NCI-H2107 treated with DMSO at 0.1 percent for 48 hours (cell line): ENCODE results near the gene FRS3.
"Not testable (repeated sequence)": the region's sequence is repeated elsewhere in the genome, so short reads cannot be mapped to it uniquely, and the experiment has no call there.

ENCODE experiments used
- DNase-seq: peaks from one replicate; lab custom pipeline; 2025; ENCODE audit not compliant: unreplicated experiment; lab: John Stamatoyannopoulos, UW

Gene FRS3

DNA sequence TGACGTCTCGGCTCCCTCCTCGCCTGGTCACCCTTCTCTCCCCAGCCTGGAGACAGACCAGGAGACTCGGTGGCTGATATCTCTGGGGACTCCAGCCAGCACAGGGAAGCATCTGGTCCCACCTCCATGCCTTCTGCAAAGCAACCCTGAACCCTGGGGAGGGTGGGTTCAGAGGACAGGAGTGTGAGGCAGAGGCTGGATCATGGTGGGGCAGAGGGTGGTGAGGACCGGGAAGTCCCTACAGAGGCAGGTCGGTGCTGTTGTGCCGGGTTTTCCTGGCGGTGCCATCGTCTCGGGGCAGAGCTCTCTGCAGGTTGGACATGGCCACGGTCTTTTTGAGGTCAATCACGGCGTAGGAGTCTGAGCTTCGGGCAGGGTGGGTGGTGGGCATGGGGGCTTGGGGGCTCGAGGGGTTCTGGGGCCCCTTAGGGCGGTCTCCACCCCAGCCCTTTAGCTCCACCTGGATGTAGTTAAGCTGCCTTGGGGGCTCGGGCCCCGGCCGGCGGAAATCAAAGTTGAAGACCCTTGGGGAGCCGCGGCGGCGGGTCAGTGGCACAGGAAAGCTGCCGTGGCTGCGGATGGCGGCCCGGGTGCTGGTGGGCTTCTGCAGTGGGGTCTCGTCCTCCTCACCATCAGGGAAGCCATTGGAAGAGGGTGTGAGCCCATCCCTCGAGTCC lies 9.2 kb downstream of the FRS3 start:
- DNase-seq, result no peak

DNA sequence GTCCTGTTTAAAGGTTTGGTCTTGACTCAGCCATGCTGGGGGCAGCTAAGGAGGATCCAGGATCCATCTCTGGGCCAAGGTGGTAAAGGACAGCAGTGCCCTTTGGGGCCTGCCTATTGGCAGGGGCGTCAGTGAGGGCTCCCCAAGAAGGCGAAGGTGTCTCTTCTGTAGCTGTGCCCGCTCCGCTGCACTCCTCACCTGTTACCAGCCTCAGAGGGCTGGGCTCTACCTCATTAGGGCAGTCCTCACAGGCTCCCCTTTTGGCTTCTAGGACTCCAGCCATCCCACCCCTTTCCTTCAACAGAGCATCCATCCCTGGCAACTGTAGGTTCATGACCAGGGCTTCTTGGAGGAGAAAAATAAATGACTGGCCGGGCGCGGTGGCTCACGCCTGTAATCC lies 10.3 kb downstream of the FRS3 start:
- DNase-seq, result no peak

DNA sequence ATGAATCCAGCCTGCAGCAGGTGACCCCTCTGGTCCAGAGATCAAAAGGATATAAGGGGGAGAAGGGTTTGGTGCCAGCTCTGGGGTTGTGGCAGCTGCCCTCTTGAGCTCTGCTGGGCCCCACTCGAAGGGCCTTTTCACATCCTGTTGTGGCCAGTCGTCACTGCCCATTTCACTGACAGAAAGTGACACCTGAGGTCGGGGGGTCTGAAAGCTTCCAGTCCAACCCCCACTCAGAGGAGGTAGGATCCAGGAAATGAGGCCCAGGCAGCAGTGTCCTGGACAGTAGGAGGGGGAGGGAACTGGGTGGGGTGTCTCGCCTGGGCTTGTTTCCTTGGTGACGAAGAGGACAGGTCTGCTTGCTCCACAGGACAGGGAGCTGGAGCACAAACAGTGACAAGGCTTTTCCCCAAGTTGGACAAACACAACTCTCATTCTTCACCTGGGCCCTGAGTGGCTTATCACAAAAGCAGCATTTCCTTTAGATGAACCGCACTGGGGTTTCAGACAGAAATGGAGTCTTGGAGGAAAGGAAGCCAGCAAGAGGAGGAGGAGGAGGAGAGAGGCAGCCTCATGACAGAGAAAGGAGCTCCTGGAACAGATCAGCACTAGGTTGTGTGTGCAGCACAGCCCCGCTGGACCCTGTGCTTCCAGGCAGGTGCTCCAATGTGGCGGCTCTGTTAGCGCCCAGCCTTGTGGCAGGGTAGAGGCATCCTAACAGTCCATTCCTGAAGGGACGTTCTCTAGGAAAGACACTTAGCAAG lies 11.0 kb downstream of the FRS3 start:
- DNase-seq, result no peak

DNA sequence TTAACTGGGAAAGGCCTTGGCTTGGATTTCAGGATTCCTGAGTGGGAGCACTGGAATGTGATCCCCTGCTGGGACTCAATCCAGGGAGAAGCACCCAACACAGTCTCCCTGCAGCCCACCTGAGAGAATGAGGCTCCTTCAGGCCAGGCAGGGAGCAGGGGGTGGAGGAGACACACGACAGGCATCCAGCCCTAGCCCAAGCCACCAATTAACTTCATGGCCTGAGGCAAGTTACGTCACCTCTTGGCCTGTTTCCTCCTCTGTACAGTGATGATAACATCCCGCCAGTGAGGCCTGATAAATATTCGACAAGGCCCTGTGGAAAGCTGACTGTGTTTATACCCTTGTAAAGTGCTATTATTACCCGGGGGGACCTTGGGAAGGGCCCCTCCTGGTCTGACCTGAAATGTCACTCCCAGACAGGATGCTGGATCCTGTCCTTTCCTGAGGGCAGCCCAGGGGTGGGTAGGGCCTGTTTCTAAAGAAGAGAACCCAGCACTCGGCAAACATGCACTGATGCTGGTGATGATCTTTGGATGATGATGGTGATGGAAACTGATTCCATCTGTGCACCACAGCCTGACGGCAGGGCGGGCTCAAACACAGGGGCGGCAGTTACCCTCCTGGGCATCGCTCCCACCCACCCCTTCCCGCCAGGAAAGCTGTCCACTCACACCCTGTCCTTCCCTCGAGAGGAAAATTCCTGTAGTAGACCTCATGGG lies 12.4 kb downstream of the FRS3 start:
- DNase-seq, result no peak

DNA sequence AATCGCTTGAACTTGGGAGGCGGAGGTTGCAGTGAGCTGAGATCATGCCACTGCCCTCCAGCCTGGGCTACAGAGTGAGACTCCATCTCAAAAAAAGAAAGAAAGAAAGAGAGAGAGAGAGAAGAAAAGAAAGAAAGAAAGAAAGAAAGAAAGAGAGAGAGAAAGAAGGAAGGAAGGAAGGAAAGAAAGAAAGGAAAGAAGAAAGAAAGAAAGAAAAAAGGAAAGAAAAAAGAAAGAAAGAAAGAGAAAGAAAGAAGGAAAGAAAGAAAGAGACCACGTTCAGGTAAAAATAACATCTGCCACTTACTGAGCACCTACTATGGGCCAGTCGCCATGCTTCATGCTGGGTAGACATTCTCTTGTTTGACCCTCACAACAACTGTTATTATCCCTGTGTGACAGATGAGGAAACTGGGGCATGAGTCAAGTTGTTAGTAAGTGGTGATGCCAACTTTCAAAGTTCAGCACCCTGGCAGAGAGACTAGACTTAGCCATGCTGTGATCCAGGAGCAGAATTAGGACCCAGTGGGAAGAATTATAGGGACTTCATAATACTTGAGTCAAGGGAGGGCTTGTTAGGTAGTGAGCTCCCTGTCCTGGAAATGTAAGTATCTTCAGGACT lies 13.5 kb downstream of the FRS3 start:
- DNase-seq, result not testable (repeated sequence)

DNA sequence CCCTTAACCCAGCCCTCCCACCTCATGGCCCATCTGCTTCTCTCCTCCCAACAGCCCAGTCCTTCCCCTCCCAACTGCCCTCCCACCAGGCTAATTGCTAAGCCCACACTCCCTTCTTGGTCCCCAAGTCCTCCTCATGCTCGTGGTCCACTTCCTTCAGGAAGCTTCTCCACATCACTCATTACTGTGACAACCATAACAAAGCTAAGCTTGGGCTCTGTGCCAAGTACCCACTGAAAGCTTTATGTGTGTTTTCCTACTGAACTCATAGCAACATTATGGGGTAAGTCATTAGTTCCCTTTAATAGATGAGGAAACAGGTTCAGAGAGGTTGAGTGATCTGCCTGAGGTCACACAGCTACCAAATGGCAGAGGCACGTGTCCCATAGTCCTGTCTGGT lies 16.2 kb downstream of the FRS3 start:
- no peak for DNase-seq

DNA sequence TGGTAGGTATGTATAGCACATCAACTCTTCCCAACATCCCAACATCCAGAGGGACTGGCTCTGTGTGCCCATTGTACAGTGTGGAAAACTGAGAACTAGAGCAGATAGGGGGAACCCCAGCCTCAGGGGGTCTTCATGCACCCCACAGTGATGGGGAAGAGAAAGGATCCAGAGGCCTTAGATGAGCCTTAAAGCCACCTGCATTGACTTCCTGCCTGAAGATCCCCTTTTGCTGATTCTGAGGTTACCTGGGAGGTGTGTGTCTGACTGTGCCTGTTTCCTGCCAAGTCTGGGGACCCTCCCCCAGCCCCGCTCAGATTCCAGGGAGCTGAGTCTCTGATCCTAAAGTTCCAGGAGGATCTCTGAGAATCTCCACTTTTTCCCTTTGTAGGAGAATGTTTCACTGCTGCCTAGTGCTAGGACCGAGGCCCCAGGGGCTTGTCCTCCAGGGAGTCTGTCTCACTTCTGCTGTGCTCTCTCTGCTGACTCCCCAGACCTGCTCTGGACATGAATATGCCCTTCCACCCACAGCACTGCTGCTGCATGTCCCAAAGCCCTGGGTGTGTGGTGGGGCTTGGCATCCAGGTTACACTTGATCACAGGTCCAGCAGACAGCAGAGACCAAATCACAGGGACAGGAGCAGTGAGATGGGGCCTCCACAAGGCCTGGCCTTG lies 19.7 kb downstream of the FRS3 start:
- no peak for DNase-seq

DNA sequence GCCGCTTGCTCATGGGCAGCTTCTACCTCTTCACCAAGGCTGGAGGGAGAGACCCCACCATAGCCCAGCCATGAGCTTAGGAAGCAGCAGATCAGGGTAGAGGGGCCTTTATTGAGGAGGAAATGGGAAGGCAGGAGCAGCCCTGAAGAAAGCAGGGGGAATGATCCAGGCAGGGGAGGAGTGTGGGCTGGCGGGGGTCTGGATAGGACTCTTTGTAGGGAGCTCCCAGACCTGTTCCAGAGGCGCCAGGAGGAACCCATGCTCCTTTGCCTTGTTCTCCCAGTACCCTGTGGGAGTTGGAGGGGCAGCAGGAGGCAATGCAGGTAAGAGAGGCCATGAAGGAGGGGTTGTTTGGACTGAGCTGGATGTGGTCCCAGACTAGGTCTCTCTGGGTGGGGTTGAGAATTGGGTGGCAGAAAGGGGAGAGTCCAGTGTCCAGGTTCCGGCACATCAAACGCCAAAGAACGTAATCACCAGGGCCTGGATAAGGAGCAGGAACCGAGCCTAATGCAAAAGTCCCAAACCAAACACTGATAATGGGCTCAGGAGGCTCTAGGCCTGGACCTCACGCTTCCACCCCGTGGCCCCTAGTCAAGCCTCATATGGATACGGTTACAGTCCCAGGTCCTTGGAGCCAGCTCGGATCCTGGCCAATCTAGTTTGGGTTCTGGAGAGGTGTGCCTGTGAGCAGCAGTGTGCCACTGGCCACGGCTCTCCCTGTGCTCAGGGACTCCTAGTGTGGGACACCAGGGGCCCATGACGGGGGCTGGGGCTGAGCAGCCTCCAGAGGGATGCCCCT lies 20.4 kb downstream of the FRS3 start:
- no peak for DNase-seq

DNA sequence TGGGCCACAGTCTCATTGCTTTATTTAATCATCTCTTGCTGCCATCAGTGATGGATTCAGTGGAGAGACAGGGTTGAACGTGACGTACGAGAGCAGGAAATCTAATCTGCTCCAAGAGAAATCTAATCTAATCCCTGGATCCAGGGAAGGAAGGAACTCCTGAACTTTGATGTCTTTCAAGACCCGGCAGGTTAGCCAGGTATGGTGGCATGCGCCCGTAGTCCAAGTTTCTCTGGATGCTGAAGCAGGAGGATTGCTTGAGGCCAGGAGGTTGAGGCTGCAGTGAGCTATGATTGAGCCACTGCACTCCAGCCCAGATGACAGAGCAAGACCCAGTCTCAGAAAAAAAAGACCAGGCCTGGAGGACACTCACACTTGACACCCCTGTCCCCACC lies 21.1 kb downstream of the FRS3 start:
- DNase-seq, result no peak

DNA sequence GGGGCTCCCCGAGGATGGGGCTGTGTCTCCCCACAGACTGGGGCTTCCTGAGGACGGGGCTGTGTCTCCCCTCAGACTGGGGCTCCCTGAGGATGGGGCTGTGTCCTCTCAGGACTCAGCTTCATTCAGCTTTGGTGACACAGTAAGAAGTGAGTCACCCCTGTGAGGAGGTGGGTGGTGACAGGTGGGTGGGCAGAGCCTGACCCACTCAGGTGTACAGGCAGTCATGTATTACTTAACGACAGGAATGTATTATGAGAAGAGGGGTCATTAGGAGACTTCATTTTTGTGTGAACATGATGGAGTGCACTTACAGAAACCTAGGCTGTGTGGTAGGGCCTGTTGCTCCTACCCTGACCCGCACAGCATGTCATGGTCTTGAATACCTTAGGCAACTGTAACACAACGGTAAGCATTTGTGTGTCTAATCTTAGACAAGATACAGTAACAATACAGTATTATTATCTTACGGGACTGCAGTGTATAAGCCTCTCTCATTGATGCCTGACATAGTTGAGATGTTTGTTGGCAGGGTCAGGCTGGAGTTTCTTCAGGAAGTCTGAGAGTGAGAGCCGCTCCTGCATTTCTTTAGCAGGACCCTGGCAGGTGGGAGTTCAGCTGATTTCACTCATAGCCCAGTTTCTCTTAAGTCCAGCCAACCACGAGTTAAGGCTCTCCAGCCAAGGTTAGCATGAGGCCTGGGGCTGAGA lies 21.6 kb downstream of the FRS3 start:
- no peak for DNase-seq

DNA sequence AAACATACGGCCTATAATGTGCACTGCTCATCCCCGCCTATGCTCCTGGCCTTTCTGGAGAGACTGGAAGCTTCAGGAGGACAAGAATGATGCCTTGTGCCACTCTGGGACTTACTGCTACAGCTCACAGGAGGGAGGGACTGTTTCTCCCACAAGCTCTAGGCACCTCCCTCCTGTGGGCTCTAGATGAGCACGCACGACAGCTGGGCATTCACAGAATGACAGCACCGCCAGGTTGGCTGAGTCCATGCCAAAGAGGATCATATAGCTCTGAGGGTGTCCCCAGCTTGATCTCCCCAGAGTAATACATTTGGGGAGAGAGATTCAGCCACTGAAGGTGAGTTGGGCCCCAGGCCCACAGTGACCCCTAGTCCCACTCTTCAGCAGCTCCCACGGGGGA lies 22.4 kb downstream of the FRS3 start:
- no peak for DNase-seq

DNA sequence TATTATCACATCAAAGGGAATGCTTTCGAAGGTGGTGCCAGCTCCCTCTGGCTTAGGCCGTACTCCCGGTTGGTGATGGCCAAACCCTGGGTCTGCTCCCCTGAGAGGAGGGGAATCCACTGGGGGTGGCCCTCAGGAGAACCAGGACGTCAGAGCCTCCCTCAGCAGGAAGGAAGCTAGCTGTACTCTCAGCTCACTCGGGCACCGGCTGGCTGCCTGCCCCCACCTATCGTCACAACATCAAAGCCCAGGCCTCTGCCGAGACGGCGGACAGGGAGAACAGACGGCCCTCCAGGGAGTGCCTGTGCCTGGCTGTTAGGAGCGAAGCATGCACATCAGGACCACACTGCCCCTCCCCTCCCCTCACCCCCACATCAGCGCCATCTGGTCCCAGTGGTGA lies 23.3 kb downstream of the FRS3 start:
- DNase-seq, result no peak

DNA sequence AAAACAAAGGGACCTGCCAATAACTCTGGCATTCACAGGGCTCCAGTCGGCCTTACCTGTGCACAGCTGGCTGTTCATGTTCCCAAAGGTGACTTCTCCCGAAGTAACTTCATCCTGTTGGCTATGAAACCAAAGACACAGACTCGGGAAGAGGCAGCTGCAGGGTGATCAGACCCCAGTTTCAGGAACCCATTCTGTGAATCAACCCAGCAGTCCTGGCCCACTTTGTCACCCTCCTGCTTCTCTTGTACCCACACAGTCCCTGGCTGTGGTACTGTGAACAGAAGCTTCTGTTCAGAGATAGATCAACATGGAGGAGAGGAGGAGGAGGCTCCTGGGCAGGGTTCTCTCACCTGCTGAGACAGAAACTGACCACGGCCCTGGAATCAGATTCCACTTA lies 23.8 kb downstream of the FRS3 start:
- no peak for DNase-seq

DNA sequence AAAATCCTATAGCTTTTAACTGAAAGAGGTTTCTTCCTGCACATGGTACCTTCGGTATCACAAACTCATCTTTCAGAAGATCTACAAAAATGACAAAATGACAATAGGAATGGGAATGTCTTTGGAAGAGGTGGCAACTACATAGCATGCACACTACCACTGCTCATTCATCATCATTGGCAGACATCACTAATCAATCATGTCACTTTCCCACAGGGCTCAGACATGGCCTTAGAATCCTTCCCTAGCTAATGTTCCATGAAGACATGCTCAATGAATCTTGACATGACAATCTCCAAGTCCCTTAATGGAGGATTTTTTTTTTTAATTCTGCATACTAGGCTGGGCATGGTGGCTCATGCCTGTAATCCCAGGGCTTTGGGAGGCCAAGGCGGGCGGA lies 29.3 kb downstream of the FRS3 start:
- DNase-seq, result no peak

DNA sequence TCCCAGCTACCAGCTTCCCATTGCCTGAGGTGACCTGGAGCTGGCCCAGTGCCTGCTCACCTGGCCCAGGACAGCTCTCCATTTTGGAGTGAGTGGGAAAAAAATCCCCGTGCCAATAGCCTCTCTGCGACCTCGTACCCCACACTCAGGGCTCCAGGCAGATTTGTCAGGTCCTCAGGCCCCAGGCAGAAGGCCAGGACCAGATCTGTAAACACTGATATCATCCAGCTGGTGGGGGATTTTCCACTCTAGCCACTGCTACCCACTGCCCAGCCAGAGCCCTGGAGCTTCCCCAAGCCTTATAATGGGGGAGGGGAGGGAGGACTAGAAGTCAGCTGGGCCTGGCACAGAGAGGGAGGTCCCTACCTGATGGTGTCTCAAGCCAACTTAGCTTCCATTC lies 31.2 kb downstream of the FRS3 start:
- DNase-seq, result no peak

DNA sequence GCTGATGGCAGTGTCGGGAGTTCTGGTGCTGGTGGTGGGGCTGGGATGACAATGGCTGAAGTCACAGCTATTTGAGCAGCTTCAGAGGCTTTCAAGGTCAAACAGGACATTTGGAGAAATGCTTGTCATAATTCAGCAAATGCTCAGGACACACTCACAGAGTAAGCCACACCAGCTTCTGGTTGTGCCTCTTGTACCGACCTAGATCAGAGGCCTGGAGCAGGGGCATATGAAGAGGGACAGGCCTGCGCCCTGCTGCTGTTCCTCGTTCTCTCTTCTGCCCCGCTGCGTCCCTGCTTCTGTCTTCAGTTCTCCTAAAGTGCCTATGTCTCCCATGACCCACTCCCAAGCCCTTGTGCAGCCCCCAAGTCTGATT lies 31.6 kb downstream of the FRS3 start:
- no peak for DNase-seq

DNA sequence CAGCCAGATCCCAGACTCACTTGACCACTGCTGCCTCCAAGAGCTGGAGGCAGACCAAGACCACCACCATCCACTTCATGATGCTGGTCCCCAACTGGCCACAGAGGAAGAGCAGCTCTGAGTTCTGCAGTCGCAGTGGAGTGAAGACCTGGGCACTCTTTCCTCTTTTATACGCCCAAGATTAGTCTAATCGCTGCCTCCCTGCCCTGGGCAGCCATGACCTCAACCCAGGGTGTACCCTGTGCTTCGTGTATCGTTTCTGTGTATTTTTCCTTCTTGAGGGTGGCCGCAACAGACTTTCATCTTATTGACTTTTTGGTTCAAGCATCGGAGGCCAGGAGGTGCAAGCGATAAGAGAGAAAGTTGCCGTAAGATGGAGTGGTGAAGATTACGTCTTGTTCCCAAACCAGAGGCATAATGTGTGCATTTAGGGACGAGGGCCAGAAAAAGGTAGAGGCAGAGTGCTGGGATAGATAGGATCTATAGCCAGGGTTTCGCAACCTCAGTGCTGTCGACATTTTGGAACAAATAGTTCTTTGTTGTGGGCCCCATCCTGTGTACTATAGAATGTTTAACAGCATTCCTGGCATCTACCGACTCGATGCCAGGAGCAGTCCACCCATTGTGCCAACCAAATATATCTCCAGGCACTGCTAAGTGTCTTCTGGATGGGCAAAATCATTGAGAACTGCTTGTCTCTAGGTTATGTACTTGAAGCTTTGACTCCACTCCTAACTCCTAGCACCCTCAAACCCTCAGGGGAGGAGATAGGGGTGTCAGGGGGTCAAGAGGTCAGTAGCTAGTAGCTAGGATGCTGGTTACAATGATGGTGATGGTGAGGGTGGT lies 32.2 kb downstream of the FRS3 start, which contains the start of gene PGC:
Gene PGC, minus strand, starts transcription at position 142 of the 846 bp plus-strand sequence. Its CDS starts 63 bp downstream, at position 79.
- no peak for DNase-seq

DNA sequence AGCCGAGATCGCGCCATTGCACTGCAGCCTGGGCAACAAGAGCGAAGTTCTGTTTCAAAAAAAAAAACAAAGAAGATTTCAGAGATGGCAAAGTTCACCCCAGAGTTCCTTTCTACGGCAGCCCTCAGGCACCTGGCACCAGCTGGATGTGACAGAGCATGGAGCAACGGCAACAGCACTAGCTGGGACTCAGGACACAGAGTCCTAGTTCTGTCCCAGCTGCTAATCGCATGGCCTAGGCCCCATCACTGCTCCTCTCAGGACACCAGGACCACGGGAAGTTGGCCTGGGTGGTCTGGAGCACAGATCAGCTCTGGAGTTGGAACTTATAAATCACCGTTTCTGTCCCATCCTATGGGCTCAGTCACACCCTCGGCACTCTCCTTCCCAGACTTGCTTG lies 33.6 kb downstream of the FRS3 start:
- DNase-seq, result no peak
